Gastrocnemius medialis (tissue), 4 donors: ENCODE measurements around the gene CFD. TPM values are rescaled to one million over a fixed set of nuclear protein-coding genes. Genes with fewer than 3 reads are reported as not detected.

Experiments used
- ATAC-seq, 2 donors: fragments of 150-250 bp; one replicate each; pipeline ENCODE4 v1.9.1; 2016
- DNase-seq, 2 donors: peaks; one replicate each; pipeline ENCODE4 v3.0.0-alpha.2; 2019
- H3K27ac ChIP-seq, 4 donors: fragments of 200-600 bp; sonication (generic); 1 replicate in 1 of 4; 2 replicates in 3 of 4; pipeline ENCODE4 v1.5.1; 2016 to 2018; ENCODE audit warnings: mild to moderate bottlenecking in 2 of 4, moderate library complexity in 1 of 4
- H3K27me3 ChIP-seq, 3 donors: fragments of 200-600 bp; sonication (generic) in 2 of 3; 1 replicate in 1 of 3; 2 replicates in 2 of 3; pipeline versions ENCODE4 v1.5.1 to v1.6.0; 2016 to 2019; ENCODE audit warnings: mild to moderate bottlenecking in 1 of 3, moderate library complexity in 1 of 3
- H3K36me3 ChIP-seq, 2 donors: fragments of 200-600 bp; sonication (generic) in 1 of 2; one replicate each; pipeline ENCODE4 v1.5.1; 2017 to 2018
- H3K4me1 ChIP-seq, 2 donors: fragments of 200-600 bp; sonication (generic) in 1 of 2; one replicate each; pipeline ENCODE4 v1.5.1; 2016 to 2017; ENCODE audit warnings: mild to moderate bottlenecking in 2 of 2
- H3K4me3 ChIP-seq, 4 donors: fragments of 200-600 bp; sonication (generic) in 3 of 4; 1 replicate in 1 of 4; 2 replicates in 3 of 4; pipeline ENCODE4 v1.5.1; 2016 to 2019; ENCODE audit warnings: mild to moderate bottlenecking in 2 of 4
- H3K9me3 ChIP-seq, 3 donors: fragments of 200-600 bp; sonication (generic) in 2 of 3; 1 replicate in 1 of 3; 2 replicates in 2 of 3; pipeline ENCODE4 v1.5.1; 2016 to 2019
- POLR2A ChIP-seq, 2 donors: fragments of 450-650 bp; IDR thresholded peaks; one replicate each; pipeline ENCODE4 v1.6.1; 2017; ENCODE audit warnings: antibody characterized with exemption in 2 of 2, mild to moderate bottlenecking in 2 of 2, moderate library complexity in 2 of 2
- in situ Hi-C, 4 donors: fragments of 200-750 bp; cut with MboI; loops; one replicate each; pipeline versions ENCODE4 v1.15.0 to v1.8.0; 2017; ENCODE audit warnings: low sequenced_read_pairs in 4 of 4
- intact Hi-C: fragments of 100-400 bp; cut with DNase I; formaldehyde crosslinking; loops from one replicate; pipeline ENCODE4 v1.15.1; 2023; ENCODE audit warnings: low total_unique reads
- total RNA-seq, 4 donors: library from RNA; depleted of rRNA; stranded (reverse); fragments of >200 nt; gene quantifications; one replicate each; pipeline versions ENCODE4 v1.1.0 to v1.2.3, GENCODE V29; 2016
- TF ChIP-seq, protein P1 (sequence below), 5 experiments: fragments of 450-650 bp in 3 of 5; fragments of 200-600 bp in 2 of 5; sonication (generic) in 2 of 5; IDR thresholded peaks in 4 of 5; conservative IDR thresholded peaks in 1 of 5; 1 replicate in 4 of 5; 2 replicates in 1 of 5; pipeline ENCODE4 v1.5.1; 2016 to 2019; ENCODE audit warnings: antibody characterized with exemption in 5 of 5, mild to moderate bottlenecking in 3 of 5, moderate library complexity in 3 of 5

Gene CFD
- 100 to 1,000 TPM; 153 to 309 (median 210) TPM for total RNA-seq

GRCh38 chr19:858868-859843 lies at the start of gene CFD:
Gene CFD, plus strand, starts transcription at chr19:859664. Its CDS starts 26 bp downstream, at chr19:859690.
- intact Hi-C loops = loop anchor here (5.0 kb wide), 1 partner anchor 123 kb away; the partner anchor contains the start of gene WDR18
- Histone ChIP-seq H3K4me3 (peak within 1 kb of the TSS; percentile 31 to 54 (median 42)), H3K9me3 (no peaks in the 10 kb centered on the region), H3K27ac (peak within 1 kb of the TSS; percentile 62 to 75 (median 66)), H3K4me1 (no peaks in the 10 kb centered on the region), H3K27me3 (peaks cover 46 to 72% (median 61%) of the 10 kb centered on the region in 3 donors), H3K36me3 (no peaks in the 10 kb centered on the region)
- TF ChIP-seq, protein P1, sequence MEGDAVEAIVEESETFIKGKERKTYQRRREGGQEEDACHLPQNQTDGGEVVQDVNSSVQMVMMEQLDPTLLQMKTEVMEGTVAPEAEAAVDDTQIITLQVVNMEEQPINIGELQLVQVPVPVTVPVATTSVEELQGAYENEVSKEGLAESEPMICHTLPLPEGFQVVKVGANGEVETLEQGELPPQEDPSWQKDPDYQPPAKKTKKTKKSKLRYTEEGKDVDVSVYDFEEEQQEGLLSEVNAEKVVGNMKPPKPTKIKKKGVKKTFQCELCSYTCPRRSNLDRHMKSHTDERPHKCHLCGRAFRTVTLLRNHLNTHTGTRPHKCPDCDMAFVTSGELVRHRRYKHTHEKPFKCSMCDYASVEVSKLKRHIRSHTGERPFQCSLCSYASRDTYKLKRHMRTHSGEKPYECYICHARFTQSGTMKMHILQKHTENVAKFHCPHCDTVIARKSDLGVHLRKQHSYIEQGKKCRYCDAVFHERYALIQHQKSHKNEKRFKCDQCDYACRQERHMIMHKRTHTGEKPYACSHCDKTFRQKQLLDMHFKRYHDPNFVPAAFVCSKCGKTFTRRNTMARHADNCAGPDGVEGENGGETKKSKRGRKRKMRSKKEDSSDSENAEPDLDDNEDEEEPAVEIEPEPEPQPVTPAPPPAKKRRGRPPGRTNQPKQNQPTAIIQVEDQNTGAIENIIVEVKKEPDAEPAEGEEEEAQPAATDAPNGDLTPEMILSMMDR (IDR thresholded peaks at IDR 0.05 in 4 of 5, conservative IDR thresholded peaks at IDR 0.05 in 1 of 5) = no peak
- TF ChIP-seq POLR2A (IDR thresholded peaks at IDR 0.05) = peak; percentile 43 to 61
- peak; percentile 63 to 65 for ATAC-seq
- peak; percentile 52 to 79 for DNase-seq
- in situ Hi-C loops = loop anchor here in 1 of 4 donors (25.0 kb wide), 1 partner anchor 128 kb away; the partner anchor contains the start of gene WDR18

- DNase-seq = no peak
- ATAC-seq = no peak
- TF ChIP-seq, protein P1 (IDR thresholded peaks at IDR 0.05 in 4 of 5, conservative IDR thresholded peaks at IDR 0.05 in 1 of 5) = no peak
- no peak for TF ChIP-seq POLR2A (IDR thresholded peaks at IDR 0.05)
- H3K9me3 ChIP-seq = no peaks in the 10 kb centered on the region
- in situ Hi-C loops (no loop called here), intact Hi-C loops (no loop called here)
- H3K27ac ChIP-seq = no peak overlapping the region
- peaks cover 0 to 67% of the 10 kb centered on the region in 2 donors for H3K36me3 ChIP-seq
- no peaks in the 10 kb centered on the region for H3K27me3 ChIP-seq
- no peaks in the 10 kb centered on the region for H3K4me1 ChIP-seq
- H3K4me3 ChIP-seq = no peak overlapping the region
Measured at GRCh38 chr19:810077-810855, 49.2 kb upstream of the CFD start.

GRCh38 chr19:810883-811489 lies 48.5 kb upstream of the CFD start:
- Histone ChIP-seq H3K27ac (no peak overlapping the region), H3K4me3 (no peak overlapping the region), H3K36me3 (peaks cover 0 to 61% of the 10 kb centered on the region in 2 donors), H3K4me1 (no peaks in the 10 kb centered on the region), H3K9me3 (no peaks in the 10 kb centered on the region), H3K27me3 (no peaks in the 10 kb centered on the region)
- TF ChIP-seq, protein P1 (IDR thresholded peaks at IDR 0.05 in 4 of 5, conservative IDR thresholded peaks at IDR 0.05 in 1 of 5) = no peak
- TF ChIP-seq POLR2A (IDR thresholded peaks at IDR 0.05) = no peak
- in situ Hi-C loops (no loop called here), intact Hi-C loops (no loop called here)
- ATAC-seq (no peak), DNase-seq (no peak)

- DNase-seq = no peak
- no peak overlapping the region for H3K4me3 ChIP-seq
Measured at GRCh38 chr19:811506-812048, 47.9 kb upstream of the CFD start.

More at GRCh38 chr19:811506-812048, 47.9 kb upstream of the CFD start:
- ATAC-seq = no peak
- H3K27me3 ChIP-seq = no peaks in the 10 kb centered on the region
- no peaks in the 10 kb centered on the region for H3K9me3 ChIP-seq
- intact Hi-C loops (no loop called here), in situ Hi-C loops (no loop called here)
- no peak for TF ChIP-seq POLR2A (IDR thresholded peaks at IDR 0.05)
- TF ChIP-seq, protein P1 (IDR thresholded peaks at IDR 0.05 in 4 of 5, conservative IDR thresholded peaks at IDR 0.05 in 1 of 5) = no peak
- H3K36me3 ChIP-seq = peaks cover 0 to 56% of the 10 kb centered on the region in 2 donors
- no peak overlapping the region for H3K27ac ChIP-seq
- no peaks in the 10 kb centered on the region for H3K4me1 ChIP-seq
